ENCODE results near the gene ANK3. TPM values are rescaled to one million over a fixed set of nuclear protein-coding genes. Genes with fewer than 3 reads are reported as not detected.

The ANK3 gene
- total and polyA plus RNA-seq, 2 donors (not counting 3 experiments of a cell fraction or from before 2014, with no cell fraction given), result 0.88 to 8.5 TPM

- no peaks in the 10 kb centered on the region for H3K9me3 ChIP-seq (replicated peaks; ENCODE audit: control insufficient read depth, insufficient read depth, low read length)
- no peak overlapping the region for H3K4me2 ChIP-seq (ENCODE audit: insufficient read depth, low read length)
- H2AFZ ChIP-seq (ENCODE audit: low read depth, low read length), result no peak overlapping the region
- H3K27ac ChIP-seq (ENCODE audit: insufficient read depth, low read depth, low read length), result no peak overlapping the region
- H3K4me3 ChIP-seq (replicated peaks in 1 of 3; ENCODE audit: insufficient read depth in 1 of 3, low read depth in 1 of 3, low read length in 3 of 3), result no peak overlapping the region
- FAIRE-seq (no peak), DNase-seq (ENCODE audit: low read depth, low spot score) (no peak)
- H3K27me3 ChIP-seq (ENCODE audit: control insufficient read depth in 2 of 2, insufficient read depth in 2 of 2, low read length in 2 of 2), result no peaks in the 10 kb centered on the region
- no peaks in the 10 kb centered on the region for H4K20me1 ChIP-seq (replicated peaks; ENCODE audit: control insufficient read depth, extremely low read depth, insufficient read depth, low read length)
- no peaks in the 10 kb centered on the region for H3K36me3 ChIP-seq (ENCODE audit: control insufficient read depth in 2 of 2, extremely low read depth in 1 of 2, insufficient read depth in 2 of 2, low read length in 2 of 2)
- no peaks in the 10 kb centered on the region for H3K79me2 ChIP-seq (ENCODE audit: control insufficient read depth, insufficient read depth, low read length)
- no peaks in the 10 kb centered on the region for H3K9me1 ChIP-seq (replicated peaks; ENCODE audit: control insufficient read depth, extremely low read depth, insufficient read depth, low read length)
- dilution Hi-C loops (cut with MboI; ENCODE audit: extremely low pct_ligation_motif_present, low sequenced_read_pairs), result no loop called here
- no TSS peak for BruUV-seq (replicated peaks)
- TF ChIP-seq JUN (IDR thresholded peaks at IDR 0.05; ENCODE audit: borderline replicate concordance, insufficient read depth, insufficient read length, low read depth) (no peak), GATA2 (IDR thresholded peaks at IDR 0.05; ENCODE audit: insufficient read depth, insufficient read length, low read depth, low read length) (no peak), CTCF (IDR thresholded peaks at IDR 0.05; ENCODE audit: extremely low read depth in 1 of 2, insufficient read depth in 1 of 2, low read depth in 1 of 2, low read length in 2 of 2) (no peak), POLR2AphosphoS5 (IDR thresholded peaks at IDR 0.05; ENCODE audit: insufficient read depth, low read depth, low read length) (no peak)
- intact Hi-C loops (cut with micrococcal nuclease), result no loop called here
- no peaks in the 10 kb centered on the region for H3K4me1 ChIP-seq (ENCODE audit: control insufficient read depth, extremely low read depth, insufficient read depth, low read length)
- POLR2A ChIA-PET, result no interaction called here
- CTCF ChIA-PET, result no interaction called here
- no peak overlapping the region for H3K9ac ChIP-seq (replicated peaks; ENCODE audit: extremely low read depth, insufficient read depth, low read length)
These were observed 393.8 kb downstream of the ANK3 start for GRCh38 chr10:59995862-59996261.

- no TSS peak for BruUV-seq (replicated peaks)
- no peaks in the 10 kb centered on the region for H4K20me1 ChIP-seq (replicated peaks; ENCODE audit: control insufficient read depth, extremely low read depth, insufficient read depth, low read length)
- no peaks in the 10 kb centered on the region for H3K9me3 ChIP-seq (replicated peaks; ENCODE audit: control insufficient read depth, insufficient read depth, low read length)
- FAIRE-seq (no peak), DNase-seq (ENCODE audit: low read depth, low spot score) (no peak)
- intact Hi-C loops (cut with micrococcal nuclease), result no loop called here
- POLR2A ChIA-PET, result no interaction called here
- H3K27ac ChIP-seq (ENCODE audit: insufficient read depth, low read depth, low read length), result no peak overlapping the region
- H3K4me3 ChIP-seq (replicated peaks in 1 of 3; ENCODE audit: insufficient read depth in 1 of 3, low read depth in 1 of 3, low read length in 3 of 3), result no peak overlapping the region
- H3K9me1 ChIP-seq (replicated peaks; ENCODE audit: control insufficient read depth, extremely low read depth, insufficient read depth, low read length), result no peaks in the 10 kb centered on the region
- no peaks in the 10 kb centered on the region for H3K4me1 ChIP-seq (ENCODE audit: control insufficient read depth, extremely low read depth, insufficient read depth, low read length)
- no peak overlapping the region for H2AFZ ChIP-seq (ENCODE audit: low read depth, low read length)
- TF ChIP-seq FOS (IDR thresholded peaks at IDR 0.05; ENCODE audit: borderline replicate concordance, insufficient read depth, low read length), result no peak
- TF ChIP-seq MAX (IDR thresholded peaks at IDR 0.05; ENCODE audit: insufficient read depth, insufficient read length), result no peak
- no peak for TF ChIP-seq EZH2 (IDR thresholded peaks at IDR 0.05; ENCODE audit: borderline replicate concordance, low read depth, low read length, severe bottlenecking)
- no peak for TF ChIP-seq MYC (IDR thresholded peaks at IDR 0.05; ENCODE audit: low read depth, low read length)
- no peak for TF ChIP-seq POLR2A (IDR thresholded peaks at IDR 0.05; ENCODE audit: low read depth, low read length)
- TF ChIP-seq JUN (IDR thresholded peaks at IDR 0.05; ENCODE audit: borderline replicate concordance, insufficient read depth, insufficient read length, low read depth), result no peak
- TF ChIP-seq POLR2AphosphoS5 (IDR thresholded peaks at IDR 0.05; ENCODE audit: insufficient read depth, low read depth, low read length), result no peak
- TF ChIP-seq CTCF (IDR thresholded peaks at IDR 0.05; ENCODE audit: extremely low read depth in 1 of 2, insufficient read depth in 1 of 2, low read depth in 1 of 2, low read length in 2 of 2), result no peak
- TF ChIP-seq GATA2 (IDR thresholded peaks at IDR 0.05; ENCODE audit: insufficient read depth, insufficient read length, low read depth, low read length), result no peak
- H3K36me3 ChIP-seq (ENCODE audit: control insufficient read depth in 2 of 2, extremely low read depth in 1 of 2, insufficient read depth in 2 of 2, low read length in 2 of 2), result no peaks in the 10 kb centered on the region
- CTCF ChIA-PET, result no interaction called here
- dilution Hi-C loops (cut with MboI; ENCODE audit: extremely low pct_ligation_motif_present, low sequenced_read_pairs), result no loop called here
- H3K79me2 ChIP-seq (ENCODE audit: control insufficient read depth, insufficient read depth, low read length), result no peaks in the 10 kb centered on the region
- no peak overlapping the region for H3K9ac ChIP-seq (replicated peaks; ENCODE audit: extremely low read depth, insufficient read depth, low read length)
- H3K27me3 ChIP-seq (ENCODE audit: control insufficient read depth in 2 of 2, insufficient read depth in 2 of 2, low read length in 2 of 2), result peaks cover 0 to 4% of the 10 kb centered on the region in 2 experiments
- H3K4me2 ChIP-seq (ENCODE audit: insufficient read depth, low read length), result no peak overlapping the region
These were observed 395.7 kb downstream of the ANK3 start for GRCh38 chr10:59993931-59994330.
